ENCODE data around the gene ZNF318. TPM values are rescaled to one million over a fixed set of nuclear protein-coding genes. Genes with fewer than 3 reads are reported as not detected.

Gene ZNF318
- total RNA-seq, 1 donor from 2014 or later, result 19.8 TPM

GRCh38 chr6:43302126-43302525, 67.3 kb downstream of the ZNF318 start:
- no peak for TF ChIP-seq CTCF (IDR thresholded peaks at IDR 0.05)
- no peaks in the 10 kb centered on the region for H3K4me1 Mint-ChIP-seq (ENCODE audit: low read depth)
- no peaks in the 10 kb centered on the region for H3K9me3 Mint-ChIP-seq (ENCODE audit: low read depth)
- H3K4me3 Mint-ChIP-seq (ENCODE audit: unreplicated experiment), result no peak overlapping the region
- DNase-seq (ENCODE audit: low spot score), result peak; percentile 83
- H3K27me3 Mint-ChIP-seq (ENCODE audit: low read depth), result peaks cover 18% of the 10 kb centered on the region
- H3K36me3 Mint-ChIP-seq (ENCODE audit: low read depth), result no peaks in the 10 kb centered on the region
- H3K27ac Mint-ChIP-seq (ENCODE audit: unreplicated experiment), result no peak overlapping the region

GRCh38 chr6:43301081-43301870, 68.2 kb downstream of the ZNF318 start:
- Mint-ChIP-seq H3K9me3 (ENCODE audit: low read depth) (no peaks in the 10 kb centered on the region), H3K27ac (ENCODE audit: unreplicated experiment) (no peak overlapping the region), H3K4me1 (ENCODE audit: low read depth) (no peaks in the 10 kb centered on the region), H3K36me3 (ENCODE audit: low read depth) (no peaks in the 10 kb centered on the region), H3K4me3 (ENCODE audit: unreplicated experiment) (no peak overlapping the region), H3K27me3 (ENCODE audit: low read depth) (peaks cover 25% of the 10 kb centered on the region)
- peak; percentile 78 for DNase-seq (ENCODE audit: low spot score)
- no peak for TF ChIP-seq CTCF (IDR thresholded peaks at IDR 0.05)

- Mint-ChIP-seq H3K9me3 (ENCODE audit: low read depth) (no peaks in the 10 kb centered on the region), H3K4me1 (ENCODE audit: low read depth) (no peaks in the 10 kb centered on the region), H3K27me3 (ENCODE audit: low read depth) (peaks cover 25% of the 10 kb centered on the region), H3K36me3 (ENCODE audit: low read depth) (no peaks in the 10 kb centered on the region), H3K27ac (ENCODE audit: unreplicated experiment) (no peak overlapping the region), H3K4me3 (ENCODE audit: unreplicated experiment) (no peak overlapping the region)
- TF ChIP-seq CTCF (IDR thresholded peaks at IDR 0.05), result no peak
- peak; percentile 75 for DNase-seq (ENCODE audit: low spot score)
Observed at GRCh38 chr6:43299338-43300293, 69.8 kb downstream of the ZNF318 start.

GRCh38 chr6:43298565-43299337, 70.7 kb downstream of the ZNF318 start:
- no peak for TF ChIP-seq CTCF (IDR thresholded peaks at IDR 0.05)
- H3K4me3 Mint-ChIP-seq (ENCODE audit: unreplicated experiment), result no peak overlapping the region
- H3K4me1 Mint-ChIP-seq (ENCODE audit: low read depth), result no peaks in the 10 kb centered on the region
- no peak for DNase-seq (ENCODE audit: low spot score)
- H3K27ac Mint-ChIP-seq (ENCODE audit: unreplicated experiment), result no peak overlapping the region
- no peaks in the 10 kb centered on the region for H3K36me3 Mint-ChIP-seq (ENCODE audit: low read depth)
- H3K27me3 Mint-ChIP-seq (ENCODE audit: low read depth), result peaks cover 25% of the 10 kb centered on the region
- no peaks in the 10 kb centered on the region for H3K9me3 Mint-ChIP-seq (ENCODE audit: low read depth)

Measured in chondrocyte (in vitro differentiated cells).